ENCODE measurements around the gene BAG5. TPM values are rescaled to one million over a fixed set of nuclear protein-coding genes. Genes with fewer than 3 reads are reported as not detected.

Gene BAG5
- total RNA-seq, 2 donors from 2014 or later = 28.5 to 32.9 TPM

- Mint-ChIP-seq H3K4me3 (peak overlapping the region; percentile 95), H3K27ac (no peak overlapping the region), H3K27me3 (no peaks in the 10 kb centered on the region), H3K36me3 (ENCODE audit: low read depth) (peaks cover 2% of the 10 kb centered on the region), H3K4me1 (peaks cover 35% of the 10 kb centered on the region)
- H3K9me3 ChIP-seq (ENCODE audit: control insufficient read depth, low read length, poor library complexity, severe bottlenecking) = no peaks in the 10 kb centered on the region
- DNase-seq = no peak
- ATAC-seq = no peak
These were observed 1.8 kb downstream of the BAG5 start for GRCh38 chr14:103560691-103561090.

DNA sequence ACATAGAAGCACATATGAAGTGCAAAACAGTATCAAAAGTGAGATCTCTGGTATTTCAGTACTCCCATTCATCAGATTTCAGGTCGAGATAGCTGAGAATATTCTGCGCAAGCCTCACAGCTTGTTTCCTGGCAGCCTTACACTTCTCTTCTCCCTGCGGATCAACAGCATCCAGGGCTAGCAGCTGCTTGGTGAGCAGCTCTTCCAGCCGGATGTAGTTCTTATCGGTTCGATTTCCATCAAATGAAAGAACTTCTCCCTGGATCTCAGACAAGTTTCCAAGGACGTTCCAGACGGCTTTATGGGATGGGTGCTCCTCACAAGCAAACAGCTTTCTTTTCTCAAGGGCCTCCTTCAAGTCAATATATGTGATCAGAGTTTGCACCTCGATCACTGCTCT lies 2.7 kb downstream of the BAG5 start:
- no peaks in the 10 kb centered on the region for H3K9me3 ChIP-seq (ENCODE audit: control insufficient read depth, low read length, poor library complexity, severe bottlenecking)
- no peak for ATAC-seq
- Mint-ChIP-seq H3K4me1 (peaks cover 39% of the 10 kb centered on the region), H3K27ac (no peak overlapping the region), H3K36me3 (ENCODE audit: low read depth) (peaks cover 2% of the 10 kb centered on the region), H3K27me3 (no peaks in the 10 kb centered on the region), H3K4me3 (no peak overlapping the region)
- no peak for DNase-seq

GRCh38 chr14:103558071-103558882 lies 4.2 kb downstream of the BAG5 start:
- H3K27ac Mint-ChIP-seq = peak overlapping the region; percentile 29
- ATAC-seq (no peak), DNase-seq (no peak)
- peaks cover 1% of the 10 kb centered on the region for H3K36me3 Mint-ChIP-seq (ENCODE audit: low read depth)
- H3K4me1 Mint-ChIP-seq = peaks cover 34% of the 10 kb centered on the region
- H3K27me3 Mint-ChIP-seq = no peaks in the 10 kb centered on the region
- no peak overlapping the region for H3K4me3 Mint-ChIP-seq
- H3K9me3 ChIP-seq (ENCODE audit: control insufficient read depth, low read length, poor library complexity, severe bottlenecking) = no peaks in the 10 kb centered on the region

- Mint-ChIP-seq H3K4me1 (peaks cover 33% of the 10 kb centered on the region), H3K4me3 (no peak overlapping the region), H3K36me3 (ENCODE audit: low read depth) (no peaks in the 10 kb centered on the region), H3K27ac (peak overlapping the region; percentile 29), H3K27me3 (no peaks in the 10 kb centered on the region)
- no peaks in the 10 kb centered on the region for H3K9me3 ChIP-seq (ENCODE audit: control insufficient read depth, low read length, poor library complexity, severe bottlenecking)
- ATAC-seq = no peak
- no peak for DNase-seq
These were observed 5.3 kb downstream of the BAG5 start for GRCh38 chr14:103556946-103557758.

GRCh38 chr14:103555559-103556337 lies 6.7 kb downstream of the BAG5 start:
- ATAC-seq (no peak), DNase-seq (no peak)
- no peaks in the 10 kb centered on the region for H3K27me3 Mint-ChIP-seq
- no peaks in the 10 kb centered on the region for H3K9me3 ChIP-seq (ENCODE audit: control insufficient read depth, low read length, poor library complexity, severe bottlenecking)
- H3K4me1 Mint-ChIP-seq = peaks cover 24% of the 10 kb centered on the region
- H3K4me3 Mint-ChIP-seq = no peak overlapping the region
- H3K36me3 Mint-ChIP-seq (ENCODE audit: low read depth) = no peaks in the 10 kb centered on the region
- H3K27ac Mint-ChIP-seq = peak overlapping the region; percentile 75

DNA sequence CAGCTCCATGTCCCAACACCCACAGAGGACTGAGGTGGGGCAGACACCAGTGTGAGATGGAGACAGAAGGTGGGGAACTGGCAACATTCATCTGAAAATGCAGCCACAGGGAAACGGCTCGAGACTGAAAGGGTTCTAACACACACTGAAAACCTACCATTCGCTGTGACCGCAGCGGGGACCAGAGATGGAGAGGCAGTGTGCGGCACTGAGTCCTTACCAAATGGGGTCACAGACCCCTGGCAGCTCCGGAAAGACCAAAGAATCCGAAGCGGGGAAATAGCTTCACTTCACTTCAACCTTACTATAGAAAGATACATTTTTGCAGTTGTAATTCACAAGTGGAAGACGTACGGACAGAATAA lies 9.6 kb downstream of the BAG5 start:
- H3K9me3 ChIP-seq (ENCODE audit: control insufficient read depth, low read length, poor library complexity, severe bottlenecking) = no peaks in the 10 kb centered on the region
- Mint-ChIP-seq H3K27me3 (no peaks in the 10 kb centered on the region), H3K4me1 (peaks cover 17% of the 10 kb centered on the region), H3K4me3 (no peak overlapping the region), H3K27ac (no peak overlapping the region), H3K36me3 (ENCODE audit: low read depth) (no peaks in the 10 kb centered on the region)
- ATAC-seq = no peak
- DNase-seq = no peak

DNA sequence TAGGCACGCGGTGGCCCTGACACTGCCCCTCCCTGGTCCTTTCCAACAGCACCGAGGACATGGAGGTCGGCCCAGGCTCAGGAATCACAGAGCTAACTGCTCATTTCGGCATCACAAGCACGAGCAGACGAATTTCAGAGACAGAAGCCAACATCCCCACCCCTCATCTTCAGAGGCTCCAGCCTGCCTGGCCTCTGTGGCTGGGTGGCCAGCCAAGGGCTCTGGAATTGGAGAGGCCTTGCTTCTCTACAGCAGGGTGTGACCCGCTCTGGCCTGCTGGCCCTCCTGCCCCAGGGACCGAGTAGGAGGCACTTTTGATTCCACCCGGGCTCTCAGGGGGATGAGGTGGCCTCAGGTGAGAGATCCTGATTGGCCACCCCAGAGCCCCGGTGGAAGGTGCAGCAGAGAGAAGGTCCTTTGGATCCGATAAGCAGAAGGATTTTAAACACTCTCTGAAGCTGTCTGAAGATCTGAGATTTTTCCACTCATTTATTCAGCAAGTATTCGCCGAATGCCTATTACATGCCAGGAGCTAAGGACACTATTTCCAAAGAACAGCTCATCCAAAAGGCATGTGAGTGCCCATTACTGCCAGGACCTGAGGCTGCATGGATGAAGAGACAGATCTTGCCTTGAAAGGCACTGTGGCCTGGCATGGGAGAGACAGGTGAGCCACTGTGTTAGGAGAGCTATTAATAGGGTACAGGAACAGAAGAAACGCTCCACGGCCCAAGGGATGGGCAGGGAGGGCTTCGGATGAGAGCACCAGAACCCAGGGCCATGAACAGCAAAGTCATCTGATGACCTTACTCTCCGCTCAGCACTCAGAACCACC lies 10.2 kb downstream of the BAG5 start:
- ATAC-seq (no peak), DNase-seq (no peak)
- Mint-ChIP-seq H3K36me3 (ENCODE audit: low read depth) (no peaks in the 10 kb centered on the region), H3K27me3 (no peaks in the 10 kb centered on the region), H3K4me1 (peaks cover 13% of the 10 kb centered on the region), H3K27ac (no peak overlapping the region), H3K4me3 (no peak overlapping the region)
- no peaks in the 10 kb centered on the region for H3K9me3 ChIP-seq (ENCODE audit: control insufficient read depth, low read length, poor library complexity, severe bottlenecking)

GRCh38 chr14:103551338-103551762 lies 11.1 kb downstream of the BAG5 start:
- Mint-ChIP-seq H3K36me3 (ENCODE audit: low read depth) (no peaks in the 10 kb centered on the region), H3K27ac (no peak overlapping the region), H3K27me3 (no peaks in the 10 kb centered on the region), H3K4me1 (peaks cover 11% of the 10 kb centered on the region), H3K4me3 (no peak overlapping the region)
- ATAC-seq = no peak
- no peaks in the 10 kb centered on the region for H3K9me3 ChIP-seq (ENCODE audit: control insufficient read depth, low read length, poor library complexity, severe bottlenecking)
- DNase-seq = no peak

DNA sequence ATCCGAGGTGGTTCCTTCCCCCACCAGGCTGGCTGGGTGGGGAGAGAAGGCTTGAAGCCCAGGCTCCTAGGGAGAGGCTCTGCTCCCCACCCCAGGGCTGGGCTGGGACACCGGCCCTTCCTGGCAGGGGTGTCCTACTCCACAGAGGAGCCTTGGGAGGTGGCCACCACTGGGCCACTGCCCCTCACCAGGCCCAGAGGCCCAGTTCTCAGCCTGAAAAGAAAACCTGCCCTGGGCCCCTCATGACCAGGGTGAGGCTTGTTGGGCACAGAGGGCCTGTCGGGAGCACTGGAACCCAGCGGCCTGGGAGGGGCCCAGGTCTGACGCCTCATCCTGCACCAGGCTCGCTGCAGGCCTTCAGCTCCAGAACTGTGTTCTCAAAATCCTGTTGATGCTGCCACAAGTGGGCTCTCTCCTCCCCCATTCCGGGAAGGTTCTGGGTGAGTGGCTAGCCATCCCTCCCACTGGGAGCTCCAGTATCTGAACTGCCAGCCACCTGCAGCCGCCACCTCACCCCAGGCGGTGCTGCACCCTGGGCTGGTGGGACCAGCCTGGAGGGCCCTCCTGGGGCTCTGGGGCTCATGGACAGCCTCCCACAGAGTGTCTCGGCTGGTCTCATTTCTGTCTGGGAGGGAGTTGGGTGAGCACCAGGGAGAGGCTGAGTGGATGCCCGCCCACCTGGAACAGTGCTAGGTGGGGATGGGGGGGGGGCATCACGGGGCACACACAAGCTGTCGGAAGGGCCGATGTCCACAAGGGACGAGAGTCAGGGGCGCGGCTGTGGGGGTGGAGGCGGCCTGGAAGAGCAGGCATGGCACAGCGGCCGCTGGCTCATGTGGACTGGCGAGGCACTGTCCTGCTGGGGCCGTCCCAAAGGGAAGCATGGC lies 11.8 kb downstream of the BAG5 start:
- H3K9me3 ChIP-seq (ENCODE audit: control insufficient read depth, low read length, poor library complexity, severe bottlenecking) = no peaks in the 10 kb centered on the region
- Mint-ChIP-seq H3K36me3 (ENCODE audit: low read depth) (no peaks in the 10 kb centered on the region), H3K4me1 (peaks cover 13% of the 10 kb centered on the region), H3K27ac (no peak overlapping the region), H3K27me3 (no peaks in the 10 kb centered on the region), H3K4me3 (no peak overlapping the region)
- no peak for DNase-seq
- ATAC-seq = no peak

DNA sequence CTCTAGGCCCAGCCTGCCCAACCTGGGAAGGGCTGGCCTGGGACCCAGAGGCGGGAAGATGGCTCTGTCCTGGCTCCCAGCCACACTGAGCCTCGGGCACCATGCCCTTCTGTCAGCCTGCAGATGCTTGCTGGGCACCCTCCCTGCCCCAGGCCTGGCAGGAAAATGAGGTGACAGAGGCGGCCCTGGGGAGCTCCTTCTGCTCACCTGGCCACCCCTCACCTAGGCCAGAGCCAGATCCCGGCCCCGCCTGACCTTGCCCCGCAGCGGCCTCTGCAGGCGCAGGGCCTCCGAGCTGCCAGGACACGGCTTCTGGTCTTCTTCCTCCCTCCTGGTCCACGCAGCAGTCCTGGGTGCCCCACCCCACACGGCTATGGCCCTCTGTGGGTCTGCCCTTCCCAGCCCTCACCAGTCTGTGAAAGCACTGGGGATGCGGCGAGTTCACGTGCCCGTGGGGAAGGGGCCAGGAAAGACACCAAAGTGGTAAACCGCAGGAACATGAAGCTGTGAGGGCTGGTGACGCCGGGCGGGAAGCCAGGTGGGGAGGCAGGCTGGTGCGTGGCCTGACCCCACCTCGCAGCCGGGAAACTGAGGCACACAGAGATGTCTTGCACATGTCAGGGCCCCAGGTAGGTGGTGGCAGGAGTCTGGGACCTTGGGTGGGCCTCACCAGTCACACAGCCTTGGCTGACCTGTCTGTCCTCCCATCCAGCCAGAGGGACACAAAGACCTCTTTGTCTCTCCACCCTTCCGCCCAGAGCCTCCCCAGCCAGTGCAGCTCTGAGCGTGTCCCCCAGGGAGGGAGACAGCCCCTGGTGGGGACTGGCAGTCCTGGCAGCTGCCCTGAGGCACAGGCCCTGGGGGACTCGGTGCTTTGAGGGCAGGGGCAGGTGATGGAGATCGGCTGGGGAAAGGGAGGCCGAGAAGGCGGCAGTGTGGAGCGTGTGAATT lies 12.8 kb downstream of the BAG5 start:
- DNase-seq = no peak
- Mint-ChIP-seq H3K4me3 (no peak overlapping the region), H3K36me3 (ENCODE audit: low read depth) (no peaks in the 10 kb centered on the region), H3K27ac (no peak overlapping the region), H3K4me1 (peaks cover 5% of the 10 kb centered on the region), H3K27me3 (no peaks in the 10 kb centered on the region)
- no peaks in the 10 kb centered on the region for H3K9me3 ChIP-seq (ENCODE audit: control insufficient read depth, low read length, poor library complexity, severe bottlenecking)
- ATAC-seq = no peak

Measured in T-helper 17 cell (primary cell).